GM18505 (cell line): ENCODE results near the gene TTC28.

Source experiments
- ATAC-seq: cut with Tn5 transposase; IDR thresholded peaks from one replicate; pipeline ENCODE4 v1.9.1; 2021; ENCODE audit not compliant: unreplicated experiment
- POLR2A ChIP-seq: IDR thresholded peaks from 4 replicates; pipeline ENCODE4 v1.6.1; 2011; ENCODE audit warnings: borderline replicate concordance; ENCODE audit not compliant: insufficient read depth, insufficient read length; ENCODE audit errors: extremely low read depth

The TTC28 gene

DNA sequence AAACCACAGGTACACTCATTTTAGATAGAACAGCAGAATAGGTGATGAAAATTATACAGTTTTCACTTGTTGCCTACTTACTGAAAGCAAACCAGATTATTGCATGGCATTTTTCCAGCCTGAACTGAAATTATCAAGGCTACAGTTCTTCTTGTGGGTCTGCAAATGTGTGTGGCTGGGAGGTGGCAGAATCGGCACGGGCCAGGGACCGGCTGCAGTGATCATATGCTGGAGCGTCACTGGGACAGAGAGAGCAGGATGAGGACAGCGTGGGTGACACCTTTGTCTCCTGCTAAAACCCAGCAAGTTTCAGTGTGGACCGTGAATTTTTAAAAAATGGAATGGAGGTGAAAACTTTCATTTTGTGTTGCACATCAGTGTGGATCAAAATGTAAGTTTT is 701.3 kb downstream of the TTC28 start:
- TF ChIP-seq POLR2A, result no peak
- ATAC-seq, result no peak

DNA sequence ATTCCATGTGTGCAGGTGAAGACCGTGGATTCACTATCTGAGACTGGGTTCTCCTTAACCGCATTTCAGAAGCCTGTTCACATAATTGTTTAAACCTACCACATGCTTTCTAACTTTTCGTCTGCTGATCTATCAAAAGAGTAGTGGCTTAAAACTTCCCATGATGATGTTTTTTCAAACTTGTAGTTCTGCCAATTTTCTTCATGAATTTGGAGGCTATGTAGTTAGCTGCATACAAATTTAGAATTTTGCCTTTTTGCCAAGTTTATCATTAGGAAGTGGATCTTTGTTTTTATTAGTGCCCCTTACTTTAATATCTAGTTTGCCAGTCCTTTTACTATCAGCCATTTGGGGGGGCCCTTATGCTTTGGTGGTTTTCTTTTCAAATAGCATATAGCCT is 703.1 kb downstream of the TTC28 start:
- ATAC-seq, result no peak
- no peak for TF ChIP-seq POLR2A

GRCh38 chr22:27975381-27976013 is 704.1 kb downstream of the TTC28 start:
- no peak for TF ChIP-seq POLR2A

GRCh38 chr22:27973846-27974245 is 705.8 kb downstream of the TTC28 start:
- TF ChIP-seq POLR2A, result no peak
- no peak for ATAC-seq

More at GRCh38 chr22:27975381-27976013, 704.1 kb downstream of the TTC28 start:
- no peak for ATAC-seq

- no peak for TF ChIP-seq POLR2A
- no peak for ATAC-seq
Measured at GRCh38 chr22:27972732-27973698, 706.6 kb downstream of the TTC28 start.

- TF ChIP-seq POLR2A, result no peak
- no peak for ATAC-seq
Measured at GRCh38 chr22:27971926-27972325, 707.7 kb downstream of the TTC28 start.

- no peak for TF ChIP-seq POLR2A
- no peak for ATAC-seq
Measured at GRCh38 chr22:27970596-27971220, 708.9 kb downstream of the TTC28 start.

DNA sequence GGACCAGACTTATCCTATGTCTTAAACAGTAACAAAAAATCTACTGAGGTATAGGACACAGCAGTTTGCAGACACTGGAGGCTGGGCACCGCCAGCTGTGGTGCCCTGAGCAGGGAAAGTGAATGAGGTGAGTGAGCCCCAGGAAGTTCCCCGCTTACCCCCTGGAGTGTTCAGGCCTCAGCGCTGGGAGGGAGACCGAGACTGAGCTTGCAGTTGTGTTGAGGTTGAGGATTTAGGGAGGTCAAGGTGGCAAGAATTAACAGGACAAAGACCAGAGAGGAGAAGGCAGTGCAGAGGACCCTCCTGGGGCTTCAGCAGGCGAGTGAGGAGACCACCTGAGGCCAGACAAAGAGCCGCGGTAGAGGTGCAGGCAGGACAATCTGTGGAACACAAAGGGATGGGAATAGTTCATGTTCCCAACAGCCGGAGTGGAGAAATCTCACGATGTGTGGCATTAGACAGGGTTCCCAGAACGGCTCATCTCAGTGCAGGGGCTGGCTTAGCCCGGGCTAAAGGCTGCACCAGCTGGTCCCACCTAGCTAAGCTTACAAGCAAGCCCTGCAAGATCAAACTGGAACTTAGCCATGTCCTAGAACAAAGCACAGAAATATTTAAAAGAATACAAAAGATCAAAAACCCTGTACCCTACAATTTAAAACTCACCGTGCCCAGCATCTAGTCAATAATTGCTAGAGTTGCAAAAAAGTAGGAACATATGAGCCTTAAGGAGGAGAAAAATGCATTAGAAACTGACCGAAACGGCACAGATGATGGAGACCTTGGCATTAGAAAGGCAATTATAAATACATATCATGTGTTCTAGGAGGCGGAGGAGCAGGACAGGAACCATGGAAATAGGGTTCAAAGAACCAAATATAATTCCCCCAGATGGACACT is 713.2 kb downstream of the TTC28 start:
- no peak for TF ChIP-seq POLR2A
- no peak for ATAC-seq

GRCh38 chr22:27962268-27963044 is 717.2 kb downstream of the TTC28 start:
- ATAC-seq, result no peak
- TF ChIP-seq POLR2A, result no peak

- ATAC-seq, result no peak
- TF ChIP-seq POLR2A, result no peak
Measured at GRCh38 chr22:27961680-27962079, 718.0 kb downstream of the TTC28 start.

- ATAC-seq, result no peak
- no peak for TF ChIP-seq POLR2A
Measured at GRCh38 chr22:27961182-27961581, 718.5 kb downstream of the TTC28 start.
